H1 (cell line): ENCODE results near the gene MLLT11. TPM values are rescaled to one million over a fixed set of nuclear protein-coding genes. Genes with fewer than 3 reads are reported as not detected.

Experiments used
- CTCF ChIA-PET: fragments of 300-600 bp; sonication (Branson Sonifier 250); formaldehyde crosslinking; loops from one replicate; lab custom pipeline; 2021; ENCODE audit not compliant: partially characterized antibody; lab: Charles Lee
- POLR2A ChIA-PET: fragments of 300-600 bp; sonication (Branson Sonifier 250); formaldehyde crosslinking; loops from one replicate; lab custom pipeline; 2021; ENCODE audit warnings: inconsistent platforms; ENCODE audit not compliant: partially characterized antibody; lab: Charles Lee
- DNase-seq, 2 experiments: peaks; one replicate each; pipeline versions ENCODE4 v3.0.0 to v3.0.0-alpha.2; 2010 to 2022; ENCODE audit warnings: low spot score in 2 of 2, low read depth in 1 of 2, mixed read lengths in 1 of 2
- FAIRE-seq: peaks from 2 replicates; lab custom pipeline; 2011; peaks lifted over from hg19 to GRCh38; lab: Jason Lieb, UNC
- H2AFZ ChIP-seq: 2 replicates; pipeline ENCODE4 v1.8.1; 2012; ENCODE audit warnings: low read length, inconsistent platforms
- H2AK5ac ChIP-seq: 2 replicates; pipeline ENCODE4 v1.6.1; 2013; ENCODE audit warnings: low read depth, low read length
- H2BK120ac ChIP-seq: replicated peaks from 2 replicates; pipeline ENCODE3; 2013; ENCODE audit warnings: low read depth, low read length, inconsistent platforms
- H2BK12ac ChIP-seq: 2 replicates; pipeline ENCODE4 v1.6.1; 2013; ENCODE audit warnings: low read depth, low read length
- H2BK15ac ChIP-seq: 2 replicates; pipeline ENCODE4 v1.6.1; 2013; ENCODE audit warnings: low read length
- H2BK20ac ChIP-seq: 2 replicates; pipeline ENCODE4 v1.6.1; 2013; ENCODE audit warnings: low read length
- H2BK5ac ChIP-seq: 2 replicates; pipeline ENCODE4 v1.6.1; 2013; ENCODE audit warnings: low read depth, low read length
- H3K14ac ChIP-seq: 2 replicates; pipeline ENCODE4 v1.6.1; 2013; ENCODE audit warnings: inconsistent platforms; ENCODE audit not compliant: insufficient read length
- H3K18ac ChIP-seq: 2 replicates; pipeline ENCODE4 v1.6.1; 2013; ENCODE audit warnings: low read length; ENCODE audit errors: extremely low read depth
- H3K23ac ChIP-seq: 2 replicates; pipeline ENCODE4 v1.6.1; 2013; ENCODE audit warnings: inconsistent platforms; ENCODE audit not compliant: insufficient read length
- H3K23me2 ChIP-seq: 2 replicates; pipeline ENCODE4 v1.6.1; 2013; ENCODE audit warnings: low read depth, low read length
- H3K27ac ChIP-seq: 2 replicates; pipeline ENCODE4 v1.6.1; 2011; ENCODE audit warnings: low read depth, low read length, inconsistent platforms
- H3K27me3 ChIP-seq, 4 experiments: replicated peaks in 1 of 4; 1 replicate in 1 of 4; 2 replicates in 3 of 4; pipeline versions ENCODE4 v1.6.1 to v1.8.1; 2011 to 2013; ENCODE audit warnings: low read length in 3 of 4, mild to moderate bottlenecking in 3 of 4, inconsistent platforms in 2 of 4, mixed read lengths in 2 of 4, moderate library complexity in 1 of 4; ENCODE audit not compliant: control insufficient read depth in 3 of 4, insufficient read depth in 3 of 4; ENCODE audit errors: extremely low read depth in 1 of 4
- H3K36me3 ChIP-seq, 4 experiments: 2 replicates each; pipeline versions ENCODE4 v1.6.1 to v1.8.1; 2011 to 2013; ENCODE audit warnings: mild to moderate bottlenecking in 4 of 4, low read length in 3 of 4, moderate library complexity in 2 of 4, control low read depth in 1 of 4, inconsistent platforms in 1 of 4; ENCODE audit not compliant: insufficient read depth in 4 of 4, control insufficient read depth in 2 of 4
- H3K4ac ChIP-seq: replicated peaks from 2 replicates; pipeline ENCODE3; 2013; ENCODE audit warnings: low read length, low read depth, mixed read lengths, inconsistent platforms; ENCODE audit not compliant: insufficient read length
- H3K4me1 ChIP-seq, 4 experiments: replicated peaks in 1 of 4; 1 replicate in 1 of 4; 2 replicates in 3 of 4; pipeline versions ENCODE4 v1.6.1 to v1.8.1; 2011 to 2013; ENCODE audit warnings: low read length in 3 of 4, inconsistent platforms in 2 of 4, mixed read lengths in 1 of 4; ENCODE audit not compliant: insufficient read depth in 4 of 4, control insufficient read depth in 3 of 4
- H3K4me2 ChIP-seq, 2 experiments: 2 replicates each; pipeline versions ENCODE4 v1.6.1 to v1.8.1; 2011 to 2013; ENCODE audit warnings: low read depth in 2 of 2, low read length in 2 of 2, control low read depth in 1 of 2, inconsistent platforms in 1 of 2, mild to moderate bottlenecking in 1 of 2; ENCODE audit not compliant: insufficient read depth in 1 of 2
- H3K4me3 ChIP-seq, 4 experiments: fragments of 200-600, 300-600 bp in 1 of 4; sonication (generic), shearing (Covaris generic), sonication (Bioruptor Twin) in 1 of 4; 2 replicates each; pipeline versions ENCODE4 v1.5.1 to v1.8.1; 2011 to 2016; ENCODE audit warnings: low read length in 4 of 4, low read depth in 3 of 4, control low read depth in 2 of 4, inconsistent platforms in 2 of 4, mild to moderate bottlenecking in 2 of 4, mixed read lengths in 1 of 4, moderate library complexity in 1 of 4; ENCODE audit not compliant: insufficient read depth in 2 of 4; ENCODE audit errors: extremely low read depth in 1 of 4
- H3K56ac ChIP-seq: replicated peaks from 2 replicates; pipeline ENCODE3; 2013; ENCODE audit warnings: low read depth, mild to moderate bottlenecking, mixed read lengths, low read length, inconsistent platforms; ENCODE audit not compliant: insufficient read length
- H3K79me1 ChIP-seq: 2 replicates; pipeline ENCODE4 v1.6.1; 2013; ENCODE audit warnings: low read depth, low read length, control low read depth
- H3K79me2 ChIP-seq, 2 experiments: 2 replicates each; pipeline versions ENCODE4 v1.6.1 to v1.8.1; 2012 to 2013; ENCODE audit warnings: low read length in 2 of 2, mild to moderate bottlenecking in 2 of 2, inconsistent platforms in 1 of 2; ENCODE audit not compliant: insufficient read depth in 2 of 2, control insufficient read depth in 1 of 2
- H3K9ac ChIP-seq, 4 experiments: replicated peaks in 1 of 4; 1 replicate in 1 of 4; 2 replicates in 3 of 4; pipeline versions ENCODE4 v1.6.1 to v1.8.1; 2011 to 2013; ENCODE audit warnings: low read depth in 3 of 4, low read length in 3 of 4, control low read depth in 2 of 4, mild to moderate bottlenecking in 2 of 4, moderate library complexity in 2 of 4, inconsistent platforms in 1 of 4; ENCODE audit errors: extremely low read depth in 1 of 4
- H3K9me3 ChIP-seq, 2 experiments: 2 replicates each; pipeline versions ENCODE4 v1.6.1 to v1.8.1; 2012 to 2013; ENCODE audit warnings: mild to moderate bottlenecking in 2 of 2, moderate library complexity in 2 of 2, control low read depth in 1 of 2, inconsistent platforms in 1 of 2, low read depth in 1 of 2, low read length in 1 of 2, mixed read lengths in 1 of 2; ENCODE audit not compliant: insufficient read depth in 2 of 2
- H4K20me1 ChIP-seq, 2 experiments: replicated peaks in 1 of 2; 2 replicates each; pipeline versions ENCODE3 to v1.8.1; 2011 to 2013; ENCODE audit warnings: inconsistent platforms in 2 of 2, low read length in 2 of 2, mild to moderate bottlenecking in 1 of 2; ENCODE audit not compliant: insufficient read depth in 2 of 2, control insufficient read depth in 1 of 2
- H4K5ac ChIP-seq: 2 replicates; pipeline ENCODE4 v1.6.1; 2013; ENCODE audit warnings: low read length, low read depth, mixed read lengths, inconsistent platforms; ENCODE audit not compliant: insufficient read length
- H4K8ac ChIP-seq: 2 replicates; pipeline ENCODE4 v1.8.0; 2013; ENCODE audit warnings: mild to moderate bottlenecking, moderate library complexity, low read length, inconsistent platforms; ENCODE audit not compliant: insufficient read depth; ENCODE audit errors: extremely low read depth
- H4K91ac ChIP-seq: replicated peaks from 2 replicates; pipeline ENCODE3; 2013; ENCODE audit warnings: low read length, mixed read lengths, inconsistent platforms; ENCODE audit not compliant: insufficient read length
- KDM4A ChIP-seq: IDR thresholded peaks from one replicate; pipeline ENCODE4 v1.7.1; 2012; ENCODE audit warnings: low read depth, mild to moderate bottlenecking, moderate library complexity, low read length, inconsistent platforms; ENCODE audit not compliant: severe bottlenecking
- SAP30 ChIP-seq: fragments of 300-600 bp; sonication (generic); IDR thresholded peaks from 2 replicates; pipeline ENCODE4 v1.7.1; 2012; ENCODE audit warnings: low read length, moderate library complexity, mild to moderate bottlenecking, inconsistent platforms; ENCODE audit not compliant: insufficient read depth, insufficient replicate concordance
- SIN3A ChIP-seq, 2 experiments: IDR thresholded peaks in 1 of 2; conservative IDR thresholded peaks in 1 of 2; 2 replicates each; pipeline ENCODE4 v1.6.1; 2011 to 2012; ENCODE audit warnings: low read length in 2 of 2, improper control_type of control experiment in 1 of 2, low read depth in 1 of 2, mild to moderate bottlenecking in 1 of 2
- SIX5 ChIP-seq: IDR thresholded peaks from 2 replicates; pipeline ENCODE4 v1.6.1; 2011; ENCODE audit warnings: mild to moderate bottlenecking, low read depth, low read length
- SP4 ChIP-seq: IDR thresholded peaks from 2 replicates; pipeline ENCODE4 v1.6.1; 2012; ENCODE audit warnings: low read length, inconsistent platforms
- ZNF274 ChIP-seq: IDR thresholded peaks from 2 replicates; pipeline ENCODE4 v1.7.0; 2012; ENCODE audit warnings: low read length, borderline replicate concordance; ENCODE audit errors: extremely low read depth
- polyA plus RNA-seq, 7 experiments: library from polyadenylated mRNA; depleted of rRNA in 3 of 7; stranded (reverse) in 5 of 7; unstranded in 2 of 7; fragments of >200 nt in 5 of 7; fragments of 200-250 nt in 2 of 7; gene quantifications; 1 replicate in 5 of 7; 2 replicates in 1 of 7; 4 replicates in 1 of 7; pipeline versions ENCODE4 v1.2.1 to v1.2.3, GENCODE V29; 2011 to 2013; ENCODE audit warnings: missing spikeins in 2 of 7, mixed read lengths in 2 of 7
- total RNA-seq: library from RNA; stranded (reverse); fragmentation: NEBNext Ultra II Directional; extraction: Animal tissue kit (Norgen Biotek cat#: 25700); gene quantifications from 2 replicates; pipeline ENCODE4 v1.2.1, GENCODE V29; 2021

Gene MLLT11
- total and polyA plus RNA-seq, 2 of the 8 experiments (the other 6 are each of a cell fraction or from before 2014, with no cell fraction given): 13.7 to 18.1 TPM

DNA sequence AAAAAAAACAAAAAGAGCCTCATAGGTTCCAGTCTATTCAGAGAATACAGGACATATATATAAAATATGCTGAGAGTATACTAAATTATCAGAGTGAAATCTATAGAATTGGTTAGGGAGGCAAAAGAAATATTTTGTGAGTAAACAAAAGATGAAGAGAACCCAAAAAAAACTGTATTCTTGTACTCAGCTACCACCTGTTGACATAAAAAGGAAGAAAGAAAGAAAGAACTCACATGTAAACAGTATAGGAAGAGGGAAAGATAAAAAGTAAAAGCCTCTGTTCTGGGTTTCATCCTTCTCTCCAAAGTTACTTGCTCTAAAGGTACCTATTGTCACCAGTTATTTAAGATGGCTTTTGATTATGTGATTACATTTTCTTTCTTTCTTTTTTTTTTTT is 33.7 kb upstream of the MLLT11 start:
- no peak overlapping the region for H3K27ac ChIP-seq
- no peaks in the 10 kb centered on the region for H3K23me2 ChIP-seq
- H3K79me1 ChIP-seq: no peaks in the 10 kb centered on the region
- H2BK12ac ChIP-seq: no peak overlapping the region
- H3K18ac ChIP-seq: no peak overlapping the region
- H2BK5ac ChIP-seq: no peak overlapping the region
- no peak overlapping the region for H3K4me3 ChIP-seq
- TF ChIP-seq SIX5 (no peak), SAP30 (no peak), ZNF274 (no peak), SIN3A (conservative IDR thresholded peaks at IDR 0.05 in 1 of 2, IDR thresholded peaks at IDR 0.05 in 1 of 2; ENCODE audit: low read depth in 1 of 2, low read length in 2 of 2) (no peak), SP4 (no peak), KDM4A (no peak)
- TF ChIP-seq, all 59 proteins: peak for 0
- no peak overlapping the region for H3K56ac ChIP-seq
- DNase-seq (no peak), FAIRE-seq (no peak)
- H3K9ac ChIP-seq: no peak overlapping the region
- H3K4me2 ChIP-seq: no peak overlapping the region
- ChIA-PET POLR2A (interaction anchor here (1.0 to 1.3 kb wide), 3 partner anchors 23 to 447 kb away, joined by 3 read pairs; partner anchors contain the start of genes MCL1 and VPS72), CTCF (interaction anchor here (0.6 to 3.1 kb wide), 9 partner anchors 11 to 275 kb away, joined by 3 to 29 read pairs (median 7); partner anchors contain the start of genes BNIPL, C1orf56, CDC42SE1 and MLLT11)
- H4K20me1 ChIP-seq: no peaks in the 10 kb centered on the region
- H3K36me3 ChIP-seq: peaks cover 2 to 22% (median 15%) of the 10 kb centered on the region in 4 experiments; a peak in 7 of 8 replicates
- no peaks in the 10 kb centered on the region for H3K79me2 ChIP-seq
- no peak overlapping the region for H2AK5ac ChIP-seq
- no peak overlapping the region for H2BK120ac ChIP-seq
- no peak overlapping the region for H3K4ac ChIP-seq
- no peak overlapping the region for H2AFZ ChIP-seq
- no peaks in the 10 kb centered on the region for H3K9me3 ChIP-seq
- no peak overlapping the region for H2BK20ac ChIP-seq
- H4K5ac ChIP-seq: no peak overlapping the region
- H4K8ac ChIP-seq: no peak overlapping the region
- H4K91ac ChIP-seq: no peak overlapping the region
- no peak overlapping the region for H3K23ac ChIP-seq
- H3K27me3 ChIP-seq: no peaks in the 10 kb centered on the region
- no peaks in the 10 kb centered on the region for H3K4me1 ChIP-seq
- H3K14ac ChIP-seq: no peak overlapping the region
- no peak overlapping the region for H2BK15ac ChIP-seq
